ENCODE measurements around the gene RCSD1. TPM values are rescaled to one million over a fixed set of nuclear protein-coding genes. Genes with fewer than 3 reads are reported as not detected.
A peak's percentile ranks its signal among the peaks of the same experiment; 100 is the strongest.

RCSD1 gene
- total and polyA plus RNA-seq, 11 donors = 14.1 to 51.5 (median 29.6) TPM

GRCh38 chr1:167707942-167708341 is 77.9 kb downstream of the RCSD1 start:
- intact Hi-C loops (cut with DNase I) = no loop called here
- no peak for TF ChIP-seq CTCF (IDR thresholded peaks at IDR 0.05)
- TF ChIP-seq POLR2A (IDR thresholded peaks at IDR 0.05) = no peak
- peaks cover 0 to 17% (median 9%) of the 10 kb centered on the region in 12 donors for H3K4me1 ChIP-seq
- no peak for ATAC-seq
- DNase-seq = no peak
- no peaks in the 10 kb centered on the region for H3K9me3 ChIP-seq
- H3K36me3 ChIP-seq = peaks cover 0 to 47% (median 35%) of the 10 kb centered on the region in 9 donors
- H3K4me3 ChIP-seq = no peak overlapping the region
- no peaks in the 10 kb centered on the region for H3K27me3 ChIP-seq
- no peak overlapping the region for H3K27ac ChIP-seq
- 94 to 96% (median 95%) methylated on average over 4 of the region's 4 CpGs for WGBS, 4 donors

- no peak overlapping the region for H3K27ac ChIP-seq
- TF ChIP-seq POLR2A (IDR thresholded peaks at IDR 0.05) (no peak), CTCF (IDR thresholded peaks at IDR 0.05) (no peak)
- intact Hi-C loops (cut with DNase I) = no loop called here
- peaks cover 0 to 24% (median 13%) of the 10 kb centered on the region in 12 donors for H3K4me1 ChIP-seq
- H3K27me3 ChIP-seq = no peaks in the 10 kb centered on the region
- H3K9me3 ChIP-seq = no peaks in the 10 kb centered on the region
- DNase-seq (no peak), ATAC-seq (no peak)
- H3K4me3 ChIP-seq = no peak overlapping the region
- WGBS, 4 donors = 52 to 60% (median 56%) methylated on average over 3 of the region's 3 CpGs
- peaks cover 0 to 39% (median 24%) of the 10 kb centered on the region in 9 donors for H3K36me3 ChIP-seq
These were observed 78.9 kb downstream of the RCSD1 start for GRCh38 chr1:167708940-167709389.

DNA sequence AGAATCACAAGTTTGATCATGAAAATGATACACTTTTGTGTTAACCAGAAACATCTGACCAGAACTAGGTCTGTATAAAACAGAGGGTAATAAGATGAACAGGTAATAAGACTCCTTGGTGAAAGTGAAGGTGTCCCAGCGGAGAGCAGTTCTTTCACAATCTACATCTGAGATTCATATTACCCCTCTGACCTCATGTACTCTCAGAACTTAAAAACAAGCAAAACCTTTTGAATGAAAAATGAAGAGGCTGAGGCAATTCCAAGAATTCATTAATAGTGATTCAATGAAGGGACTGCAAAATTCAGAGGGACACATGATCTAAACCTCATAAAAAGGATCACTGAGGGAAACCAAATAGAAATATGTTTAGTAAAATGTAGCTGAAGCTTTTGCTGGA is 80.8 kb downstream of the RCSD1 start:
- Histone ChIP-seq H3K4me3 (no peak overlapping the region), H3K27me3 (no peaks in the 10 kb centered on the region), H3K4me1 (peaks cover 0 to 27% (median 6%) of the 10 kb centered on the region in 12 donors), H3K36me3 (peaks cover 0 to 20% (median 6%) of the 10 kb centered on the region in 9 donors), H3K27ac (peak overlapping the region in 1 of 12 donors; percentile 42), H3K9me3 (no peaks in the 10 kb centered on the region)
- TF ChIP-seq CTCF (IDR thresholded peaks at IDR 0.05) = no peak
- no peak for TF ChIP-seq POLR2A (IDR thresholded peaks at IDR 0.05)
- DNase-seq (no peak), ATAC-seq (no peak)
- intact Hi-C loops (cut with DNase I) = loop anchor here in 4 of 10 donors (10.0 kb wide), 2 partner anchors 224 to 374 kb away; partner anchors contain the start of genes DCAF6 (in 3 of the 4) and MPC2 (in 3 of the 4)
- WGBS, 4 donors = 97 to 100% (median 98%) methylated on average over 1 of the region's 1 CpG

GRCh38 chr1:167711797-167712196 is 81.8 kb downstream of the RCSD1 start:
- intact Hi-C loops (cut with DNase I) = loop anchor here in 4 of 10 donors (10.0 kb wide), 2 partner anchors 223 to 373 kb away; partner anchors contain the start of genes DCAF6 (in 3 of the 4) and MPC2 (in 3 of the 4)
- H3K4me3 ChIP-seq = no peak overlapping the region
- no peak for TF ChIP-seq CTCF (IDR thresholded peaks at IDR 0.05)
- TF ChIP-seq POLR2A (IDR thresholded peaks at IDR 0.05) = no peak
- H3K27me3 ChIP-seq = no peaks in the 10 kb centered on the region
- H3K36me3 ChIP-seq = peaks cover 0 to 10% (median 0%) of the 10 kb centered on the region in 9 donors
- no peaks in the 10 kb centered on the region for H3K9me3 ChIP-seq
- no peak for DNase-seq
- H3K4me1 ChIP-seq = peaks cover 0 to 27% (median 6%) of the 10 kb centered on the region in 12 donors
- H3K27ac ChIP-seq = peak overlapping the region in 1 of 12 donors; percentile 42
- 75 to 91% (median 79%) methylated on average over 3 of the region's 3 CpGs for whole genome bisulfite sequencing, 4 donors
- no peak for ATAC-seq
